ENCODE data around the gene TFR2.

TFR2 gene

DNA sequence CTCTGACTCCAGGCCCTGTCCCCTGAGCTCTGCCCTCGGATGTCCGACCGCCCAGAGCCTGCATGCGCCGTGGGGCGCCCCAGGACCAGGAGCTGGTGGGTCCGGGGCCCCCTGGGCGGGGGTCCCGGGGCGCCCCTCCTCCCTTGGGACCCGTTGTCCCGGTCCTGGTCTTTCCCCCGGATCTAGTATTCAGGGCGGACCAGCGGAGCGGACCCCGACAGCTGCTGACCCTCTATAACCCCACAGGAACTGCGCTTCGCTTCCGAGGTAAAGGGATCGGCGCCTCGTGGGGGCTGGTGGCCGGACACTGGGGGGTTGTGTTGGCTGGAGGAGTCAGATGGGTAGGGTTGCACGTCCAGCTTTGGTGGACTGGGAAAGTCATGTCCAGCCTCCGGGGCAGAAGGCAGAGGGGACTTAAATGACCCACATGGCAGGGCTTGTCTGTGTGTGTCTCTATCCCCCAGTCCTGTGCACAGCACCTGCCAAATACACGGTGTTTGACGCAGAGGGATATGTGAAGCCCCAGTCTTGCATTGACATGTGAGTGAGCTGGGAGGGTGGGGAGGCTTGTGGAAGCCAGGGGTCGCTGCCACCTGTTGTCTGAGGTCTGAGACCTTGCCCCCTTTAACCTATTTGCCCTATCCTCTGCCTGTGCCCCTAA is 28.5 kb downstream of the TFR2 start:
- no peak for TF ChIP-seq ZFX (IDR thresholded peaks at IDR 0.05)
- TF ChIP-seq, protein P1, sequence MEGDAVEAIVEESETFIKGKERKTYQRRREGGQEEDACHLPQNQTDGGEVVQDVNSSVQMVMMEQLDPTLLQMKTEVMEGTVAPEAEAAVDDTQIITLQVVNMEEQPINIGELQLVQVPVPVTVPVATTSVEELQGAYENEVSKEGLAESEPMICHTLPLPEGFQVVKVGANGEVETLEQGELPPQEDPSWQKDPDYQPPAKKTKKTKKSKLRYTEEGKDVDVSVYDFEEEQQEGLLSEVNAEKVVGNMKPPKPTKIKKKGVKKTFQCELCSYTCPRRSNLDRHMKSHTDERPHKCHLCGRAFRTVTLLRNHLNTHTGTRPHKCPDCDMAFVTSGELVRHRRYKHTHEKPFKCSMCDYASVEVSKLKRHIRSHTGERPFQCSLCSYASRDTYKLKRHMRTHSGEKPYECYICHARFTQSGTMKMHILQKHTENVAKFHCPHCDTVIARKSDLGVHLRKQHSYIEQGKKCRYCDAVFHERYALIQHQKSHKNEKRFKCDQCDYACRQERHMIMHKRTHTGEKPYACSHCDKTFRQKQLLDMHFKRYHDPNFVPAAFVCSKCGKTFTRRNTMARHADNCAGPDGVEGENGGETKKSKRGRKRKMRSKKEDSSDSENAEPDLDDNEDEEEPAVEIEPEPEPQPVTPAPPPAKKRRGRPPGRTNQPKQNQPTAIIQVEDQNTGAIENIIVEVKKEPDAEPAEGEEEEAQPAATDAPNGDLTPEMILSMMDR (conservative IDR thresholded peaks at IDR 0.05): no peak
- H3K27ac ChIP-seq: peak overlapping the region; percentile 79

GRCh38 chr7:100611983-100612729 is 29.2 kb downstream of the TFR2 start, which contains the start of gene MOSPD3:
MOSPD3 (plus strand) TSS chr7:100612540; CDS start chr7:100612792, 252 bp downstream.
- TF ChIP-seq, protein P1 (conservative IDR thresholded peaks at IDR 0.05): no peak
- no peak for TF ChIP-seq ZFX (IDR thresholded peaks at IDR 0.05)
- H3K27ac ChIP-seq: peak within 1 kb of the TSS; percentile 79

- TF ChIP-seq ZFX (IDR thresholded peaks at IDR 0.05): no peak
- TF ChIP-seq, protein P1 (conservative IDR thresholded peaks at IDR 0.05): no peak
- H3K27ac ChIP-seq: no peak overlapping the region
Measured at GRCh38 chr7:100609958-100610357, 31.4 kb downstream of the TFR2 start.

- H3K27ac ChIP-seq: no peak overlapping the region
- TF ChIP-seq ZFX (IDR thresholded peaks at IDR 0.05): no peak
- TF ChIP-seq, protein P1 (conservative IDR thresholded peaks at IDR 0.05): no peak; the same call in 1 of the 2 replicates
Measured at GRCh38 chr7:100607111-100607510, 34.2 kb downstream of the TFR2 start.

GRCh38 chr7:100606313-100606712 is 35.0 kb downstream of the TFR2 start:
- TF ChIP-seq, protein P1 (conservative IDR thresholded peaks at IDR 0.05): no peak
- TF ChIP-seq ZFX (IDR thresholded peaks at IDR 0.05): no peak
- no peak overlapping the region for H3K27ac ChIP-seq

- peak overlapping the region; percentile 68 for H3K27ac ChIP-seq
Measured at GRCh38 chr7:100604976-100605911, 36.1 kb downstream of the TFR2 start.

More at GRCh38 chr7:100604976-100605911, 36.1 kb downstream of the TFR2 start:
- no peak for TF ChIP-seq ZFX (IDR thresholded peaks at IDR 0.05)
- TF ChIP-seq, protein P1 (conservative IDR thresholded peaks at IDR 0.05): no peak; the same call in 1 of the 2 replicates

Measured in C4-2B (cell line).